Activated gamma-delta T cell treated with anti-CD3 and anti-CD28 coated beads, Interleukin-2, amount 50 U/mL, for 16 hours (primary cell): ENCODE measurements around the gene COPG1.

Experiments used
- DNase-seq: peaks from one replicate; pipeline ENCODE4 v3.0.0-alpha.2; 2020; ENCODE audit warnings: low read depth

COPG1 gene

DNA sequence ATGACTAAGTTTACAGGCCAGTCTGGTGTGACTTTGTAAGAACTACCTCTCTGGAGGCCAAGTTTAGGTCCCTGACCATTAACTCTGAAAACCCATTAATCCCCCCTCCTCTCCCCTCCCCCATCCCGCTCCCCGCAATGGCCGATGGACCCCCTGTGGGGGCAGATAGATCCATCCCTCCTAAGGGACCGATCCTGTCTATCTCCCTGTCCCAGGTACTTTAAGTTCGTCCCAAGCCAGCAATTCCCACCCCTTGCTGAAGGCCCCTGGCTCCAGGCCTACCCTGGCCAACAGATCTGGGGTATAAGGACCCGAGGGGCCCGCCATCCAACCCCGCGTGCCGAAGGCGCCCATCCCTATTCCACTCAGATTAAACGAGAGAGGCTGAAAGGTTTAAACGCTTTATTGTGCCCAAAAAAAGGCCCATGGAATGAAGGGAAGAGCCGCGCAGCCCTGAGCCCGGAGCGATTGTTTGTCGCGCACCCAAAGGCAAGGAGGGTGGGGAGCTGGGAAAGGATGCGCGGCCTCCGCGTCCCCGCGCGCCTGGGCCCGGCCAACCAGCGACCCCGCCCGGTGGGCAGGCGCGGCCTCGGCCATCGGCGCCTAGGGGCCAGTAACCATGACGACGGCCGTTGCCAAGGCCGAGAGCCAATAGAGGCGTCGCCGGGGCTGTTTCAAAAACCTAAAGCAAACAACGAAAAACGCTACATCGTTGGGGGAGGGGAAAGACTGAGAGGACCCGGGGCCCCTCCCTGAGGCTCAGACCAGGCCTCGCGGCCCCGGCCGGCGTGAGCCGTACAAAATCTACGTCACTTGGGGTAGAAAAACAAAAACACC is 65.2 kb downstream of the COPG1 start:
- peak; percentile 35 for DNase-seq

DNA sequence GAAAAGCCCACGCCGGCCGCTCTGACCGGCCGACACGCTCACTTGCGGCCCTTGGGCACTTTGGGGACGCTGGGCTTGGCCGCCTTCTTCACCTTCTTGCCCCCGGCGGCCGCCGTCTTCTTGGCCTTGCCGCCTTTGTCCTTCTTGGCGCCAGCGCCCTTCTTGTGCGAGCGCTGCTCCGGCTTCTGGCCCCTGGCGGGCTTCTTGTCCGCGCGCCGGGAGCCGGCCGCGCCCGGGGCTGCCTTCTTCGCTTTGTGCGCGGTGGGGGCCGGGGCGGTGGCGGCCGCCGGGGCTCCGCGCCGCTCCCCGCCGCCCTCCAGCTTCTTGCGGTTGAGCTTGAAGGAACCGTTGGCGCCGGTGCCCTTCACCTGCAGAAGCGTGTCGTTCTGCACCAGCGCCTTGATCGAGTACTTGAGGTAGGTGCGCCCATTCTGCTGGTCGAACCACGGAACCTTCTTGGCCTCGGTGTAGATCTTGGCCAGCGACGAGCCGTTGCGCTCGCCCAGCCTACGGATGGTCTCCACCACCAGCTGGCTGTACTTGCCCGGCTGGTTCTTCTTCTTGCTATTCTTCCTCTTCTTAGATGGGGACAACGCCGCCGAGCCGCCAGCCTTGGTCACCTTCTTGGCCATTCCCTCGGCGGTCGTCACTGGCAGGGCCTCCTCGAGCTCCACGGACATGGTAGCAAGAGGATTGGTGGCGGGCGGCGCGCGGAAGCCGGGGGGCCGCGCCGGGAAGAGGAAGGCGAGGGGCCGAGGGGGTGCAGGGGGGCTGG is 66.0 kb downstream of the COPG1 start:
- DNase-seq: no peak

DNA sequence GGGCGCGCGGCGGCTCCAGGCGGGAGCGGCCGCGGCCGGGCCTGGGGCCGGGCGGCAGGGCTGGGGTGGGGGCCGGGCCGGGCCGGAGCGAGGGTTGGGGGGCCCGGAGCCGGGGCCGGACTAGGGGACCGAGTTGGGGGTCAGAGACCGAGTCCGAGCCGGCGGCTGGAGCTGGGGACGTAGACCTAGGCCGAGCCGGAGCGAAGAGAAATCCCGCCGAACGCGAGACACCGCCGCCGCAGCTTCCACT is 66.5 kb downstream of the COPG1 start:
- DNase-seq: no peak

DNA sequence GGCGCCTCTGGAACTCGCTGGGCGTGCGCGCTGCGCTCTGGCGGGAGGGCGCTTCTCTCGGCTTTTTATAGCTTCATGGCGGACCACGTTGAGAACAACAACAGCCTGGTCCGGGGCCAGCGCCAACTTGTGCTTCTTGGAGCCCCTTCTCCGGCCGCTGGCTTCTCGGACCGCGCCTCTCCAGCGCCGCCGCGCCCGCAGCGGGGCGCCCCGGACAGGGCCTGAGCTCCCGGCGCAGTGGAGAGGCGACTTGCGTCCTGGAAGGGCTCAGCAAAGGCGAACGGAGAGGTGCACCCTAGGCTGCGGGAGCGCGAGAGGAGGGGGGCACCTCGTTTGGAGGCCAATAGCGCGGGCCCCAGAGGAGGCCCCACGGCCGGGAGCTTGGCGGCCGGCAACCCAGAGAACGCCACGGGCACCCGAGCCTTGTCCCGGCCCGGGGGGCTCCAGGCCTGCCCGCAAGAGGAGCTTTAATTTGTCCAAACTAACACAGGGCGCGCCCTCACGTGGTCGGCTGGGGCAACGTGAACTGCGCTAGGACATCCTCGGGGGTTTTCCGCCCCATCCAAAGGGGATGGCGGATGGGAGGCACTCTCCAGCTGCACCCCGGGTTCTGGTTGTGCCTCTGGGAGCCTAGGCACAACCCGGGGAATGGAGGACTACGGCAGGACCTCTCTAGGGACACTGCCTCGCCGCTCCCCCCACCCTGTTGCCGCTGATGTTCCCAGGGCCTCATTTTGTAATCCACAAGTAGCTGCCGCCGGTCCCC is 67.0 kb downstream of the COPG1 start:
- DNase-seq: peak; percentile 81

DNA sequence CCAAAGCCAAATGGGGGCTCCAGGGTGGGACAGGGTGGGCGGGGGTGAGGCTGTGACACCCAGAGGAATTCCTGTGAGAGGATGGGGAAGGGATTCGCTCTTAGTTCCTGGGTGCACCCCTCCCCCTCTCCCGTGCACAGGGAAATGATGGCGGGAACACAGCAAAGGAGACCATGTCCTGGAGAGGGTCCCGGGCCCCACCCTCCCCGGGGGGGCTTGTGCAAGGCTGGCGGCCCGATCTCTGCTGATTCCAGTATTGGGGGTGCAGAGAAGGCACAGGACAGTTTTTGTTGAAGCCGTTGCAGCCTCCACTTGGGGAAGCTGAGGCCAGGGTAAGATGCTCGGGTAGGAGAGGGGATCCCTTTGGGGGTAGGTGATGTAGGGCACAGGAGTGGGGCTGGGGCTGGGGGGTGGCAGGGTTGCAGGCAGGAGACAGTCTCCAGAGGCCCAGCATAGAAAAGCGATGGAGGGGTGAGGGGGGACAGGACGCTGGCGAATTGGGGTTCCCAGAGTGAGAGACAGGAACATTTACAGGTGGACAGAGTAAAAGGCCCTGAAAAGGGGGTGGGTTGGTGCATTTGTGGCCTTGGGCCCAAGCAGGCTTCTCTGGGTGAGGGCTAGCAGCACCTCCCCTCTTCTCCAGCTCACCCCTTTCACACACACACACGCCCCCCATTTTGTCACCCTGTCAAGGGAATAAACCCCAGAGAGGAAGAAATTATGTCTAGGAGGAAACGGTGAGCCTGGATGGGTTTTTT is 67.8 kb downstream of the COPG1 start:
- no peak for DNase-seq

DNA sequence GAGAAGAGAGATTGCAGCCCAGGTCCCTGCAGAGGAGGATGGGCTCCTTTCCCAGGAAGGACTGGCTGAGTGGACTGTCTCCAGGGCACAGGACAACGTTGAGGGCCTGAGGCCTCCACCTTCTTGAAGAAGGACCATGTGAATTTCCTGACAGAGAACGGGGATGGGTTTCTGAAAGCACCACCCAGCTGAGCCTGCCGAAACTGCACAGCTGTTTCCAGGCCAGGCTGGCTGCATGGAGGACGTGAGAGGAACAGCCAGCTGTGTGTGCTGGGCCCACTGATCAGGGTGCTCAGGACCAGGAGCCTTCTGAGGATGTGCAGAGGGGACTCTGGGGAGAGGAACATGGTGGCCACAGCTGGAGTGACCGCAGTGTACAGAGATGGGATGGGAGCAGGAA is 68.4 kb downstream of the COPG1 start:
- no peak for DNase-seq

DNA sequence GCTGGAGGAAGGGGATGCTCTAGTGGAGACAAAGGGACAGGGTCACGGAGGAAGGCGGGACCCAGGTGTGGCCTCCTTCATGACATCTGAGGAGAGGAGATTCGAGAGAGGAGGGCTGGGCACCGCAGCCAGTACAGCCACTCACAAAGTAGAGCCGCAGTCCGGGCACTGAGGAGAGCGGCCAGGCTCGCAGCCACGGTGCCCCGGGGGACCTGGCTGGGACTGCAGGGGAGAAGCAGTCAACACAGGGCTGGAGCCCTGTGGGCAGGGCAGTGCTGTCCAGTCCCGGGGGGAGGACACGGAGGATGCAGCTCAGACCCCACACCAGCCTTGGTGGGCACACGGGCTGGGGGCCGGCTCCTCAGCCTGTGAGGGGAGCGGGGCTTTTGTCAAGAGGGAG is 69.5 kb downstream of the COPG1 start:
- no peak for DNase-seq

DNA sequence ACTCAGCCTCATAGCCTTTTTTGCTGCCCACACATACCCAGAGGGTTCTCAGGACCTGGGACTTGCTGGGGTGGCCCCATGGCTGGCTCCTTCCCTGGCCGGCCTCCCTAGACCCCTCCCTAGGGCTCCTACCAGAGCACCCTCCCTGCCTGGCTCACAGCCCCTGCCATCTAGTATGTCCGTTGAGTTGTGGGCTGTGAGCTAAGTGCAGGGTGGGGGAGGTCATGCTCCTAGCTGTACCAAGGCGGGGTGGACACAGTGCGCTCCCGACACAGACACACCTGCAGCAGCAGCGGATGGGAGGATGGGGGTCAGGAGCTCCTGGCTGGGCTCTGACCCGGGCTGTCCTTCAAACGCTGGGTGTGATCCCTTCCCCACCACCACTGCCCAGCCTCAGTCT is 70.9 kb downstream of the COPG1 start:
- no peak for DNase-seq

DNA sequence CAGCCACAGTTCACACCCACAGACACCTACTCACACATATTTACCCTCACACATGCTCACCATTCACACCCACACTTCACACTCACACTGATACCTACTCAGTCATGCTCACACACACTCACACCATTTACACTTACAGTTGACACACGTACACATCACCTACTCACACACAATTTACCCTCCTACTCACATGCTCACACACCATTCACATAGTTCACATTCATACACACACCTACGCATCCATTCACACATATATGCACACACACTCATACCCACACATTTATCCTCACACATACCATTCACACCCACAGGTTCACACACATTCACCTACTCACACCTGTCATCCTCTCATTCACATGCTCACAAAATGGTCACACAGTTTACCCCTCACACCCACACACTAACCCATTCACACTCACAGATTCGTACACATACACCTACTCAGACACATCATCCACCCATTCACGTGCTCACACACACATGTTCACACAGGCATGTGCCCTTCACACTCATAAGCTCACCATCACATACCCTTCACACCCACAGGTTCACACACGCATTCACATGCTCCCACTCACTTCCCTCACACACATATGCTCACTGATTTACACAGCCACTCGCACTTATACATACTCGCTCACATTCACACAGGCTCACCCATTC is 71.5 kb downstream of the COPG1 start:
- no peak for DNase-seq

DNA sequence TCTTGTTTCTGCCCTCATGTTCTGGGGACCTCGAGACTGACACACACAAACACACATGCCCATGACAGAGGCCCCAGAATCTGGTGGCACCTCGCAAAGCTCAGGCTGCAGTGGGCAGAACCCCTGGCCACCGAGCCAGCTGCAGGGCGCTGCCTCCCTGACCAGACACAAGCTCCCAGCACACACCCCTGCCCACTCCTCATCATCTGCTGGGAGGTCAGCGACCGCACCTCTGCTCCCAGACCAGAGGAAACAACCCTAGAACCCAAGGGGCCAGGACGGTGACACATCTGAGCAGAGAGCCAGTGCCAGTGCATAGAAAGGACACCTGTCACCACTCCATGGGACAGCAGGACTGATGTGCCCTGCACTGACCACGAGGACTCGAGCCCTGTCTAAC is 72.5 kb downstream of the COPG1 start:
- DNase-seq: no peak

DNA sequence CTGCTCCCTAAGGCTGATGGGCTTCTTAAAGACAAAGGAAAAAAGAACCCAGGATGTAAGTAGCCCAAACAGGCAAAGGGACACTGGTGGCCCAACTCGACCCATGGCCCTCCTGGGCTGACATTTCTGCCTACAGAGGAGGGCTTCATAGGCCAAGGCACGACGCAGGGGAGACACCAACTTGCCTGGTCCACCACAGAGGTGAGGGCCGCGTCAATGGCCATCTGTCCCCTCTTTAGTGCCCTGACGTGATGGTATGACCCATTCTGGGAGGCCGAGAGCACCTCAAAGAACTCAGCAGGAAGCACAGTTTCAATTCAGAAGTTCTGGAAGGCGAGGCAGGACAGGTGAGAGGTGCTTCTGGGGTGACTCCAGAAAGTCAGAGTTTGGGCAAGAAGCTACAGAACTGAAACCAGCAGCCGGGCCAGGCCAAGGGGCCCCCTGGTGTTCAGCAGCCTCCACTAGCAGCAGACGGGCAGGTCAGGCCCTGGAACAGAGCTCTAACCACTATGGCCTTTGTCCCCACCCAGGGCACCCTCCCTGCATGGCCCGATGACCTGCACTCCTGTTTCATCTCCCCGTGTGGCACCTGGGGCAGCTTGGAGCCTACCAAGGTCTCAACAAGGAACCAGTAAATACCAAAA is 74.4 kb downstream of the COPG1 start:
- DNase-seq: no peak

DNA sequence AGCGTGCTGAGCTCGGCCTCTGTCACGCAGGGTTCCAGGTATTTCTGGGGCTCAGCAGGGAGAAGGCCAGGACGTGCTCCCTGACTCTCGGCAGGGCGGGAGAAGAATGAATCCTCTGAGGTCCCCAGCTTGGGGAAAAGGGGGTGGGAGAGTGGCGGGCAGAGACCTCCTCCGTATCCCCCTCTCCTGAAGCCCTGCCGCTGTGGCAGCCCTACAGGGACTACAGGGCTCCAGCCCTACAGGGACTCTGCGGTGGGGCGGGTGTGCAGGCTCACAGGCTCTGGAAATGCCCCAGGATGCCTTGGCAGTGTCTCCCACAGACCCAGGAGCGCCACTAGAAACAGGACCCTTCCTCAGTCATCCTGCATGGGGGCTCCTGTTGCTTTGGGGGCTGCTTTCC is 75.4 kb downstream of the COPG1 start:
- DNase-seq: no peak

DNA sequence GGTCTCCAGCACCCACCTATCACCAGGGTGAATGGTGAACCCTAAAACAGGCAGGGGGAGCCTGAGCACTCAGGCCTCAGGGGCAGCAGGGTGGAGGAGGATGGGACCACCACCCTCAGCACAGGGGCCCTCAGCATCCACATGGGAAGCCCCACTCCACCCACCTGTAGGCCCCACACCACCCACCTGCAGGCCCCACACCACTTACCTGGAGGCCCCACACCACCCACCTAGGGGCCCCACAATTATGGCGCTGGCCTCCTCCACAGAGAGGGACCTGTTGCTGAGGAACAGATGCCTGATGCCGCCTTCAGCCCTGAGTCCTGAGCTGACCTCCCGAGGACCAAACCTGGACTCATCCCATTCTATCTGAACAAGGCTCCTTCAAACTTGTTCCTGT is 76.0 kb downstream of the COPG1 start:
- DNase-seq: no peak

DNA sequence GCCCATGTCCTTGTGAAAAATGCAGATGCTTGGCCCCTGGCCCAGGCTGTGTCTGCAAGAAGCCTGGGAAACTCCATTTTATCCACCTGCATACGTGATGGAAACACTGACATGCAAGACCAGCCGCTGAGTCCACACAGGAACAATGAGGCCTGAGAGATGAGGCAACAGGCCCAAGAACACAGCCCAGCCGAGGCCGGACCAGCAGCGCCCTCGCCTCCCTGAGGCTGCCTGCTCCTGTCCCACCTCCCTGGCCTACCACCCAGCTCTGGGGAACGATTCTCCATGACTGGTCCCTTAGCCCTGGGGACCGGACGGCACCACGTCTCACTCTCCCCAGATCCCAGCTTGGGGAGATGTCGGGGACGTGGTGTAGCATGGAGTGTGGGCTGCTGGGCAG is 76.7 kb downstream of the COPG1 start:
- DNase-seq: no peak

DNA sequence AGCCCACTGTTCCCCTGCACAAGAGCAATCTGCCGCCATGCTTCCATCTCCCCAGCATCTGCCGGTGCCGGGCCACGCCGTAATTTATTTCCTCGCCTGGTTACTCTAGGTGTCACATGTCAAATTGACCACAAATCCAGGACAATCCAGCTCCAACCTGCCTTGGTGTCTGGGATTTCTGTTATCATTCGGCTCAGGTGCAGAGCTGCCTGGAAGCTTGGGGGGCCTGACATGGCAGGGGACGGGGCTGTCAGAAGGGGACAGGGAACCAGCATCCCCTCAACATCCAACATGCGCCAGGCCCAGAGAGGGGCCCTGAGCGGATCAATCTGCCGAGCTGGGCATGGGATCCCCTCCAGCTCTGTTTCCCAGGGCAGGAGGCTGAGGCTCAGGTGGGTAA is 77.2 kb downstream of the COPG1 start:
- no peak for DNase-seq
